GM18951 (cell line): ENCODE results near the gene TMEM187.
A peak's percentile ranks its signal among the peaks of the same experiment; 100 is the strongest.
"Not testable (repeated sequence)": the region's sequence is repeated elsewhere in the genome, so short reads cannot be mapped to it uniquely, and the experiment has no call there.

Experiments
- POLR2A ChIP-seq: IDR thresholded peaks from 4 replicates; pipeline ENCODE4 v1.6.1; 2011; ENCODE audit warnings: mild to moderate bottlenecking; ENCODE audit not compliant: insufficient read length, insufficient read depth; ENCODE audit errors: extremely low read depth
- in situ Hi-C: fragments of 300-500 bp; cut with MboI; formaldehyde crosslinking; loops from one replicate; pipeline ENCODE4 v1.12.0; 2022; ENCODE audit warnings: low sequenced_read_pairs, mixed read lengths, inconsistent platforms; ENCODE audit not compliant: unreplicated experiment

TMEM187 gene

GRCh38 chrX:153981231-153981630 is 8.7 kb downstream of the TMEM187 start:
- in situ Hi-C loops, result no loop called here

GRCh38 chrX:153981771-153982533 is 9.4 kb downstream of the TMEM187 start:
- TF ChIP-seq POLR2A, result peak; percentile 34

More at GRCh38 chrX:153981231-153981630, 8.7 kb downstream of the TMEM187 start:
- no peak for TF ChIP-seq POLR2A

GRCh38 chrX:153983321-153983801 is 10.8 kb downstream of the TMEM187 start:
- no peak for TF ChIP-seq POLR2A
- in situ Hi-C loops, result no loop called here

More at GRCh38 chrX:153981771-153982533, 9.4 kb downstream of the TMEM187 start:
- in situ Hi-C loops, result no loop called here

GRCh38 chrX:153984351-153985178 is 12.0 kb downstream of the TMEM187 start:
- in situ Hi-C loops, result no loop called here
- TF ChIP-seq POLR2A, result peak; percentile 34

GRCh38 chrX:153988493-153988892 is 15.9 kb downstream of the TMEM187 start:
- in situ Hi-C loops, result no loop called here
- no peak for TF ChIP-seq POLR2A

DNA sequence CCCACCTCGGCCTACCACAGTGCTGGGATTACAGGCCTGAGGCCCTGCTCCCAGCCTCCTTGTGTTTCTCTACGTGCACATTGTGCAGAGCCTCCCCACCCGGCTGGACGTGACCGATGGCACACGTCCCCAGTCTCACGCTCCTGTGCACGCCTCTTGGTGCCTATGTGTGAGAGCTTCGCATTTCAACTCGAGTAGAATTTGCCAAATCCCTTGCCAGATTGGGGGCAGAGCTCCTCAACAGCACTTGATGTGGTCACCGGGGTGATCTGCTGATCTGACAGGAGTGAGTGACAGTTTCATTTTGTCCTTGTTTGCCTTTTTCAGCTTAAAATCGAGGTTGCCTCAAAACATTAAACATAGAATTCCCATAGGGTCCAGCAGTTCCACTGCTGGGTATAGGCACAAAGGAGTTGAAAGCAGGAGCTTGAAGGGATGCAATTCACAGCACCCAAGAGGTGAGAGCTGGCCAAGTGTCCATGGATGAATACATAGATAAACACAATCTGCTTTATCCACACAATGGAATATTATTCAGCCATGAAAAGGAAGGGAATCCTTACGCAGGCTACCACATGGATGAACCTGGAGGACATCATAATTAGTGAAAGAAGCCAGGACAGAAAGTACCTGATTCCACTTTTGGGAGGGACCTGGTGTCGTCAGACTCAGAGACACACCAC is 17.6 kb downstream of the TMEM187 start:
- in situ Hi-C loops, result no loop called here
- TF ChIP-seq POLR2A, result no peak

GRCh38 chrX:153991013-153991580 is 18.5 kb downstream of the TMEM187 start:
- TF ChIP-seq POLR2A, result no peak
- in situ Hi-C loops, result no loop called here

- TF ChIP-seq POLR2A, result no peak
- in situ Hi-C loops, result no loop called here
Observed at GRCh38 chrX:153992180-153992579, 19.6 kb downstream of the TMEM187 start.

GRCh38 chrX:153993079-153993478 is 20.5 kb downstream of the TMEM187 start:
- TF ChIP-seq POLR2A, result no peak
- in situ Hi-C loops, result no loop called here

DNA sequence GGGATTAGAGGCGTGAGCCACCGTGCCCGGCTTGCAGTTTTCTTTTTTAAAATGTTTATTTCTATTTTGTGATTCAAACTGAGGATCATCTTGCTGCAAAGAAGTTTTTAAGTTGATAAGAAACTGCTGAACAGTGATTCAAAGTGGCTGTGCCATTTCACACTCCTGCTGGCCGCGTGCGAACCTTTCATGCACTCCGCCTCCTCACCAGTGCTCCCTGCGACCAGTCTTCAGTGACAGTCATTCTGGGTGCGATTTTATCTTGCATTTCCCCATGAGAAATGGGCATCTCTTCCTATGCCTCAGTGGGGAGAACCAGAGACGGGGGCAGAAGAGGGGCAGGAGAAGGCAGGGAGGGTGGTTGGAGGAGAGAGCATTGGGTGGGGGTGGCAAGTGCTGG is 21.4 kb downstream of the TMEM187 start:
- in situ Hi-C loops, result no loop called here
- TF ChIP-seq POLR2A, result no peak

GRCh38 chrX:153994398-153994797 is 21.8 kb downstream of the TMEM187 start:
- in situ Hi-C loops, result not testable (repeated sequence)

GRCh38 chrX:153995504-153995903 is 22.9 kb downstream of the TMEM187 start:
- in situ Hi-C loops, result no loop called here
- TF ChIP-seq POLR2A, result no peak

GRCh38 chrX:153999359-154000037 is 26.9 kb downstream of the TMEM187 start:
- TF ChIP-seq POLR2A, result no peak
- in situ Hi-C loops, result loop anchor here (25.0 kb wide), 1 partner anchor 538 kb away; the partner anchor contains the start of genes G6PD and IKBKG
